Measurements from ENCODE around the gene DENND10.
"Not testable (repeated sequence)": the region's sequence is repeated elsewhere in the genome, so short reads cannot be mapped to it uniquely, and the experiment has no call there.

The DENND10 gene

GRCh38 chr10:119177708-119178371 is 73.9 kb downstream of the DENND10 start:
- peak; percentile 56 for DNase-seq

- peak; percentile 93 for DNase-seq
Observed at GRCh38 chr10:119178372-119179119, 74.6 kb downstream of the DENND10 start, which contains the start of gene PRDX3. TSS of gene PRDX3 (minus strand) at chr10:119178812. CDS start at chr10:119178790, 22 bp downstream.

- not testable (repeated sequence) for DNase-seq
Observed at GRCh38 chr10:119180850-119181400, 77.0 kb downstream of the DENND10 start.

GRCh38 chr10:119183664-119184412 is 79.9 kb downstream of the DENND10 start:
- peak; percentile 33 for DNase-seq

All from stimulated activated CD4-positive, alpha-beta T cell treated with anti-CD3 and anti-CD28 coated beads, Interleukin-1b, Interleukin-23, amount 100 ng/mL, for 48 hours (primary cell).